Fibroblast of lung (primary cell): ENCODE data around the gene SPEG. TPM values are rescaled to one million over a fixed set of nuclear protein-coding genes. Genes with fewer than 3 reads are reported as not detected.

Experiments
- DNase-seq, 2 donors: peaks; one replicate each; pipeline versions ENCODE4 v3.0.0 to v3.0.0-alpha.2; 2010; ENCODE audit warnings: low read depth in 2 of 2
- H2AFZ ChIP-seq: 2 replicates; pipeline ENCODE4 v1.5.1; 2012; ENCODE audit warnings: low read length, control low read depth, inconsistent platforms
- H3K27ac ChIP-seq: 2 replicates; pipeline ENCODE4 v1.5.1; 2011; ENCODE audit warnings: low read length, control low read depth; ENCODE audit not compliant: insufficient read depth
- H3K27me3 ChIP-seq: 2 replicates; pipeline ENCODE4 v1.5.1; 2011; ENCODE audit warnings: mild to moderate bottlenecking, low read length; ENCODE audit not compliant: control insufficient read depth, insufficient read depth
- H3K36me3 ChIP-seq: 2 replicates; pipeline ENCODE4 v1.5.1; 2011; ENCODE audit warnings: low read length; ENCODE audit not compliant: control insufficient read depth, insufficient read depth
- H3K4me1 ChIP-seq: 2 replicates; pipeline ENCODE4 v1.5.1; 2011; ENCODE audit warnings: low read length; ENCODE audit not compliant: control insufficient read depth, insufficient read depth; ENCODE audit errors: extremely low read depth
- H3K4me2 ChIP-seq: 2 replicates; pipeline ENCODE4 v1.5.1; 2011; ENCODE audit warnings: low read length, control low read depth; ENCODE audit not compliant: insufficient read depth; ENCODE audit errors: extremely low read depth
- H3K4me3 ChIP-seq, 4 experiments: fragments of 200-600 bp in 1 of 4; sonication (generic) in 1 of 4; replicated peaks in 1 of 4; 2 replicates each; pipeline ENCODE4 v1.5.1; 2011 to 2016; ENCODE audit warnings: low read length in 4 of 4, low read depth in 3 of 4, mild to moderate bottlenecking in 3 of 4, control low read depth in 2 of 4, inconsistent platforms in 1 of 4, mixed read lengths in 1 of 4; ENCODE audit not compliant: insufficient read depth in 1 of 4; ENCODE audit errors: control extremely low read depth in 1 of 4
- H3K79me2 ChIP-seq: 2 replicates; pipeline ENCODE4 v1.5.1; 2012; ENCODE audit warnings: mild to moderate bottlenecking, low read length, inconsistent platforms; ENCODE audit not compliant: control insufficient read depth, insufficient read depth
- H3K9ac ChIP-seq: 2 replicates; pipeline ENCODE4 v1.5.1; 2011; ENCODE audit warnings: mild to moderate bottlenecking, low read length, control low read depth; ENCODE audit not compliant: insufficient read depth
- H3K9me3 ChIP-seq: 2 replicates; pipeline ENCODE4 v1.5.1; 2012; ENCODE audit warnings: low read depth, low read length; ENCODE audit not compliant: control insufficient read depth, insufficient read depth
- H4K20me1 ChIP-seq: 2 replicates; pipeline ENCODE4 v1.5.1; 2011; ENCODE audit warnings: low read length; ENCODE audit not compliant: control insufficient read depth, insufficient read depth; ENCODE audit errors: extremely low read depth
- CTCF ChIP-seq, 2 donors: IDR thresholded peaks in 1 of 2; conservative IDR thresholded peaks in 1 of 2; 1 replicate in 1 of 2; 2 replicates in 1 of 2; pipeline ENCODE4 v1.5.1; 2011 to 2012; ENCODE audit warnings: low read length in 2 of 2, control low read depth in 1 of 2, inconsistent platforms in 1 of 2, low read depth in 1 of 2, mild to moderate bottlenecking in 1 of 2
- EZH2 ChIP-seq: IDR thresholded peaks from 2 replicates; pipeline ENCODE4 v1.5.1; 2012; ENCODE audit warnings: low read length, control low read depth, mild to moderate bottlenecking; ENCODE audit errors: missing control alignments
- polyA plus RNA-seq, 2 donors: library from polyadenylated mRNA; depleted of rRNA in 1 of 2; stranded (reverse) in 1 of 2; unstranded in 1 of 2; fragments of >200 nt; gene quantifications; 2 replicates each; pipeline ENCODE4 v1.2.1, GENCODE V29; 2011 to 2012; ENCODE audit warnings: missing spikeins in 1 of 2
- total RNA-seq: library from RNA; depleted of rRNA; stranded (reverse); fragments of >200 nt; gene quantifications from 2 replicates; pipeline ENCODE4 v1.2.1, GENCODE V29; 2014

The SPEG gene
- total and polyA plus RNA-seq, 2 donors (not counting 1 experiment from before 2014, with no cell fraction given) = 9.5 to 20.1 TPM

- no peak for DNase-seq
- Histone ChIP-seq H3K4me3 (no peak overlapping the region), H3K79me2 (no peaks in the 10 kb centered on the region), H3K27ac (no peak overlapping the region), H3K27me3 (peaks cover 11% of the 10 kb centered on the region), H2AFZ (no peak overlapping the region), H3K4me1 (no peaks in the 10 kb centered on the region), H3K4me2 (no peak overlapping the region), H4K20me1 (no peaks in the 10 kb centered on the region), H3K9ac (no peak overlapping the region), H3K9me3 (no peaks in the 10 kb centered on the region), H3K36me3 (no peaks in the 10 kb centered on the region)
- TF ChIP-seq EZH2 (no peak), CTCF (conservative IDR thresholded peaks at IDR 0.05 in 1 of 2, IDR thresholded peaks at IDR 0.05 in 1 of 2; ENCODE audit: low read depth in 1 of 2, low read length in 2 of 2) (no peak)
These were observed 17.7 kb upstream of the SPEG start for GRCh38 chr2:219416938-219417337.

GRCh38 chr2:219417374-219417773 lies 17.3 kb upstream of the SPEG start:
- Histone ChIP-seq H3K4me3 (no peak overlapping the region), H4K20me1 (no peaks in the 10 kb centered on the region), H3K4me2 (no peak overlapping the region), H3K4me1 (no peaks in the 10 kb centered on the region), H3K27me3 (peaks cover 11% of the 10 kb centered on the region), H3K27ac (no peak overlapping the region), H3K9ac (no peak overlapping the region), H3K79me2 (no peaks in the 10 kb centered on the region), H3K9me3 (no peaks in the 10 kb centered on the region), H2AFZ (no peak overlapping the region), H3K36me3 (no peaks in the 10 kb centered on the region)
- TF ChIP-seq EZH2 (no peak), CTCF (conservative IDR thresholded peaks at IDR 0.05 in 1 of 2, IDR thresholded peaks at IDR 0.05 in 1 of 2; ENCODE audit: low read depth in 1 of 2, low read length in 2 of 2) (no peak)
- DNase-seq = no peak

- peak in 1 of 2 donors; percentile 42 for DNase-seq
- Histone ChIP-seq H3K27me3 (peaks cover 11% of the 10 kb centered on the region), H3K27ac (no peak within 1 kb of the TSS), H3K4me1 (no peaks in the 10 kb centered on the region), H3K4me2 (no peak within 1 kb of the TSS), H3K36me3 (no peaks in the 10 kb centered on the region), H2AFZ (no peak within 1 kb of the TSS), H3K79me2 (no peaks in the 10 kb centered on the region), H3K4me3 (peak within 1 kb of the TSS in 1 of 4 experiments; percentile 14), H4K20me1 (no peaks in the 10 kb centered on the region), H3K9ac (no peak within 1 kb of the TSS), H3K9me3 (no peaks in the 10 kb centered on the region)
- no peak for TF ChIP-seq CTCF (conservative IDR thresholded peaks at IDR 0.05 in 1 of 2, IDR thresholded peaks at IDR 0.05 in 1 of 2; ENCODE audit: low read depth in 1 of 2, low read length in 2 of 2)
- peak; percentile 65 for TF ChIP-seq EZH2
These were observed 16.3 kb upstream of the SPEG start, which contains the start of gene DES for GRCh38 chr2:219418155-219419011. Gene DES, plus strand, starts transcription at chr2:219418377. Its CDS starts 86 bp downstream, at chr2:219418463.
